Epithelial cell of proximal tubule (primary cell): ENCODE measurements around the gene TBC1D16. TPM values are rescaled to one million over a fixed set of nuclear protein-coding genes. Genes with fewer than 3 reads are reported as not detected.

Source experiments
- DNase-seq: peaks from one replicate; pipeline ENCODE4 v3.0.0-alpha.2; 2011; ENCODE audit warnings: low read depth
- H3K4me3 ChIP-seq: 2 replicates; pipeline ENCODE4 v1.5.1; 2011; ENCODE audit warnings: low read depth, mild to moderate bottlenecking, low read length
- total RNA-seq: library from RNA; depleted of rRNA; stranded (reverse); fragments of >200 nt; gene quantifications from 2 replicates; pipeline ENCODE4 v1.2.3, GENCODE V29; 2015
- TF ChIP-seq, protein P1 (sequence below): conservative IDR thresholded peaks from 2 replicates; pipeline ENCODE4 v1.5.1; 2012; ENCODE audit warnings: low read depth, mild to moderate bottlenecking, low read length

TBC1D16 gene
- total RNA-seq, 1 donor from 2014 or later = 19.9 TPM

- TF ChIP-seq, protein P1, sequence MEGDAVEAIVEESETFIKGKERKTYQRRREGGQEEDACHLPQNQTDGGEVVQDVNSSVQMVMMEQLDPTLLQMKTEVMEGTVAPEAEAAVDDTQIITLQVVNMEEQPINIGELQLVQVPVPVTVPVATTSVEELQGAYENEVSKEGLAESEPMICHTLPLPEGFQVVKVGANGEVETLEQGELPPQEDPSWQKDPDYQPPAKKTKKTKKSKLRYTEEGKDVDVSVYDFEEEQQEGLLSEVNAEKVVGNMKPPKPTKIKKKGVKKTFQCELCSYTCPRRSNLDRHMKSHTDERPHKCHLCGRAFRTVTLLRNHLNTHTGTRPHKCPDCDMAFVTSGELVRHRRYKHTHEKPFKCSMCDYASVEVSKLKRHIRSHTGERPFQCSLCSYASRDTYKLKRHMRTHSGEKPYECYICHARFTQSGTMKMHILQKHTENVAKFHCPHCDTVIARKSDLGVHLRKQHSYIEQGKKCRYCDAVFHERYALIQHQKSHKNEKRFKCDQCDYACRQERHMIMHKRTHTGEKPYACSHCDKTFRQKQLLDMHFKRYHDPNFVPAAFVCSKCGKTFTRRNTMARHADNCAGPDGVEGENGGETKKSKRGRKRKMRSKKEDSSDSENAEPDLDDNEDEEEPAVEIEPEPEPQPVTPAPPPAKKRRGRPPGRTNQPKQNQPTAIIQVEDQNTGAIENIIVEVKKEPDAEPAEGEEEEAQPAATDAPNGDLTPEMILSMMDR = no peak
- DNase-seq = no peak
- no peak overlapping the region for H3K4me3 ChIP-seq
Measured at GRCh38 chr17:79983456-79983855, 52.2 kb downstream of the TBC1D16 start.

DNA sequence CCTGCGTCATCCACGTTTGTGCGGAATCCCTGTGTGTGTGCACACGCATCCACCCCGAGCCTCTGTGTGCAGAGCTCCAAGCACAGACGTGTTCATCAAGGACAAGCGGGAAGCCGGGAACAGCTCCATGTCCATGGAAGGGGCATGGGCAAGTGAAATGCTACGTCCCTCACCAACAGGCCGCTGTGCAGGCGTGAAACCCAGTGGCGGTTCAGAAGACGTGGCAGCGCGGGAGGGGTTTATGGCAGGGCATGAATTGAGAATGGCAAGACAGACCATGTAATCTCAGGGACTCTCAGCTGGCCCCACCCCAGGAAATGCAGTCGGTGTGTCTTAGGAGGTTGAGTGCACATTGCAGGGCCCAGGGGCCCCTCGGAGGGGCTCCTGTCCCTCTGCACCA lies 52.7 kb downstream of the TBC1D16 start:
- TF ChIP-seq, protein P1 = no peak
- no peak for DNase-seq
- H3K4me3 ChIP-seq = no peak overlapping the region

- no peak for DNase-seq
- TF ChIP-seq, protein P1 = no peak
- no peak overlapping the region for H3K4me3 ChIP-seq
Measured at GRCh38 chr17:79981661-79982101, 54.0 kb downstream of the TBC1D16 start.

DNA sequence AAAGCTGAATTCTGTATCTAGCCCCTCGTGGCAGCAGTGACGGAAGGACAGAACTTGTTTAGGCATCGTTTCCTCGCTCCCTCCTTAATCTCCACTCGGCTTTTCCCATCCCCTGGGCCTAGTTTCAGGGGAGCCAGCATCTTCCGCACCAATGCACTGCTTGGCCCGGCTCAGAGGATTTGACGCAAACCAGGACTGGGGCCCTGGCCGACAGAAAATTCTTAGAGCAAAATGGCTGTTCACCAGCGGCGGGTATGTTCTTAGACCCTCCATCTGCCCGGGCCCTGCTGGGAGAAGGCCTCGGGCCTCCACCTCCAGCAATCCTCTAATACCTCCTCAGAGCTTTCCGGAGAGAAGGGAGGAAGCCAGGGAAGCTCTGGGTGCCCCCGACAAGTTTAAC lies 54.6 kb downstream of the TBC1D16 start:
- no peak overlapping the region for H3K4me3 ChIP-seq
- no peak for DNase-seq
- TF ChIP-seq, protein P1 = no peak

- H3K4me3 ChIP-seq = no peak overlapping the region
- TF ChIP-seq, protein P1 = no peak
- DNase-seq = no peak
Measured at GRCh38 chr17:79980246-79981043, 55.2 kb downstream of the TBC1D16 start.

- H3K4me3 ChIP-seq = no peak overlapping the region
- no peak for DNase-seq
- TF ChIP-seq, protein P1 = no peak
Measured at GRCh38 chr17:79979816-79980215, 55.9 kb downstream of the TBC1D16 start.
